ENCODE data around the gene APOBEC2. TPM values are rescaled to one million over a fixed set of nuclear protein-coding genes. Genes with fewer than 3 reads are reported as not detected.
A peak's percentile ranks its signal among the peaks of the same experiment; 100 is the strongest.

APOBEC2 gene
- total RNA-seq, 2 experiments from 2014 or later, result not detected

DNA sequence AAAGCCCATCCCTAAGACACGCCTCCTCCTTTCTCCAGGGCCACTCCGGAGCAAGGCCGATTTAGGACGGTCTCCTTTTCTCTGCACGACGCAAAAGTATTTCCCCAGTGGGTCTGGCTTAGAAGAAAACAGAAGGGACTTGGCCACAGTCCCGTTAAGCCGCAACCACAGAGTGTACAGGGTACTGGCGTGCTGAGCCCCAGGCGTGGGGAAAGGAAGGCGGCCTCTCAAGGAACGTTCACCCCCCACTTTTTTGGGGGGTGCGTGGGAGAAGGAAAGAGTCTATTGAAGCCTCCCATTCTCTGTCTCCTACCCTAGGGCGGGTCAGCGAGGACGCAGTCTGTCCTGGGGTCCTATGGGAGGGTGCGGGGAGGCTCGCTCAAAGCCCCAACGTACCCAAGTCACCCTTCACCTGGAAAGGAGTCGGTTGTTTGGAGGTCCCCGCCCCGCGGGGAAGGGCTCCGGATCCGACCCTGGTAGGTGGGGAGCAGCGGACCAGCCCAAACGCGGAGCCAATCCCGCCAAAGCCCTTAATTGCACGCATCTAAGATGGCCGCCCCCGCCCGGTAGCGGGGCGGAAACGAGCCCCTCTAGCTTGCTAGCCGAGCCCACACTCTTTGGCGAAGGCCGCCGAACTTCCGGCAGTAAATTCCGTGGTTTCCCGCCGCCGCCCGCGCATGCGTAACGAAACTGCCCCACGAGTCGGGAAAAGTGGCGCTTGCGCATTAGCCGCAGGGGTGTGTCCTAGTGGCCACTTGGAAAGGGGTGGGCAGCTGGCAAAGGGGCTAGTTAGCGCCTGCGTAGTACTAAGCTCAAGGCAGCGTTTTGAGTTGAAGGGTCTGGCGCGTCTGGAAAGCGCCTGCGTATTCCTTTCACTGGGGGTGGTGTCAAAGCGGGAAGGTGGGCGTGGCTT is 19.2 kb downstream of the APOBEC2 start, which contains the start of gene OARD1:
Gene OARD1 (minus strand): TSS at position 434 of the 913 bp plus-strand sequence. CDS start 722 bp downstream, outside the sequence.
- H3K9me3 Mint-ChIP-seq (ENCODE audit: low read depth), result no peaks in the 10 kb centered on the region
- CTCF ChIA-PET, result interaction anchor here (0.7 to 4.0 kb wide), 14 partner anchors 9 to 247 kb away, joined by 3 to 16 read pairs (median 4); no protein-coding TSS in a partner anchor
- H3K27me3 Mint-ChIP-seq, result no peaks in the 10 kb centered on the region
- H3K4me1 Mint-ChIP-seq, result peaks cover 64% of the 10 kb centered on the region
- peak within 1 kb of the TSS; percentile 99 for H3K27ac Mint-ChIP-seq
- peak; percentile 100 for DNase-seq
- peak; percentile 74 for ATAC-seq
- peaks cover 32% of the 10 kb centered on the region for H3K36me3 Mint-ChIP-seq
- H3K4me3 Mint-ChIP-seq, result peak within 1 kb of the TSS; percentile 96

DNA sequence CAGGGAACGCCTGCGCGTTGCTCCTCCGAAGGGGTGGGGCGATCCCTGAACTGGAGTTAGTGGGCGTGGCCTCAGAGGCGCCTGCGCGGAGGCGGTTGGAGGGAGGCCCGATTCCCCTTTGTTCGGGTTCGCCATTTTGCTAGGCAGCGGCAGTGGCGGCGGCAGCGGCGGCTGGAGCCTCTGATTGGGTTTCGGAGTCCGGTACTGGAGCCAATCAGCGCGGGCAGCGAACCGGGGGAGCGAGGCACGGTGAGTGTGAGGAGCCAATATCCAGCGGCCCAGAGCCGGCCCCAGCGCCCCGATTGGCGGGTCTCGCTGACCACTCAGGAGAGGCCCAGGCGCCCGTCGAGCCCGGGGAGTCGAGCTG is 19.8 kb downstream of the APOBEC2 start, which contains the start of gene NFYA:
Gene NFYA (plus strand): TSS at position 139 of the 367 bp plus-strand sequence. CDS start 6,116 bp downstream, outside the sequence.
- ATAC-seq (peak; percentile 79), DNase-seq (no peak)
- Mint-ChIP-seq H3K27ac (peak within 1 kb of the TSS; percentile 99), H3K4me3 (peak within 1 kb of the TSS; percentile 96), H3K36me3 (peaks cover 27% of the 10 kb centered on the region), H3K27me3 (no peaks in the 10 kb centered on the region), H3K4me1 (peaks cover 61% of the 10 kb centered on the region), H3K9me3 (ENCODE audit: low read depth) (no peaks in the 10 kb centered on the region)
- CTCF ChIA-PET, result interaction anchor here (0.7 to 2.3 kb wide), 11 partner anchors 9 to 247 kb away, joined by 3 to 11 read pairs (median 3); no protein-coding TSS in a partner anchor

DNA sequence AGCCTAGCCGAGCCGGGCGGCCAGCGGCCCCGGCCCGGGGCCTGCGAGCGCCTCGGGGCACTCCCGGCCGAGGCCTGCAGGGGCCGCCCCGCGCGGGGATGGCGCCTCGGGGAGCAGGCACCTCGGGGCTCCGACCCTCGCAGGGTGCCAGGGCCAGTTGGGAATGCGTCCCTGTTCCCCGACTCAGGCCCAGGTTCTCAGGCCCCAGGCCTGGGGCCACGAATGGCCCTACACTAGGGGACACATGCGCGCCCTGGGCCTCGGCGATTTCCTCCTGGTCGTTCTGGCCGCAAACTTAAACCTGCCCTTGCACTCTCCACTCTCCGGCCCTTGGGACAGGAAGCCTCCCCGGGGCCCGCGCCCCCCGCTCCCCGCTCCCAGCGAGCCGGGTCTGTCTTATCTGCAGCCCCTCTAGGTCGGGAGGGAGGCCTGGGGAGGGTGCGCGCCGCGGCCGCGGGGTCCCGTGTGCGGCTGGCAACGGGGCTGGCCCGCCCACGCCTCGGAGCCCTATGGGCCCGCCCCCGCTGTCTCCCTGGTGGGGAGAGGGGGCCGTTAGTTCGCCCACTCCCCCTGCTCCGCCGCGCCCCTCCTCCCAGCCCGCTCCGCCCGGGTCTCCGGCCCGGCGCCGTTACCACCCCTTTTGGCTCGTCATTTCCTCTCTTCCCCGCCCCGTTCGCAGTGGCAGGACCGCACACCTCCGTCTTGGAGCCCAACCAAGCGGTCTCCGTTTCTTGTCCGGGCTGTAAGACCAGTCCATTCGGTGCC is 20.4 kb downstream of the APOBEC2 start:
- Mint-ChIP-seq H3K36me3 (peaks cover 25% of the 10 kb centered on the region), H3K4me1 (peaks cover 58% of the 10 kb centered on the region), H3K4me3 (peak overlapping the region; percentile 96), H3K9me3 (ENCODE audit: low read depth) (no peaks in the 10 kb centered on the region), H3K27me3 (no peaks in the 10 kb centered on the region), H3K27ac (peak overlapping the region; percentile 99)
- CTCF ChIA-PET, result interaction anchor here (1.0 to 2.3 kb wide), 9 partner anchors 9 to 246 kb away, joined by 3 to 11 read pairs (median 3); no protein-coding TSS in a partner anchor
- peak; percentile 11 for ATAC-seq
- DNase-seq, result peak; percentile 91

DNA sequence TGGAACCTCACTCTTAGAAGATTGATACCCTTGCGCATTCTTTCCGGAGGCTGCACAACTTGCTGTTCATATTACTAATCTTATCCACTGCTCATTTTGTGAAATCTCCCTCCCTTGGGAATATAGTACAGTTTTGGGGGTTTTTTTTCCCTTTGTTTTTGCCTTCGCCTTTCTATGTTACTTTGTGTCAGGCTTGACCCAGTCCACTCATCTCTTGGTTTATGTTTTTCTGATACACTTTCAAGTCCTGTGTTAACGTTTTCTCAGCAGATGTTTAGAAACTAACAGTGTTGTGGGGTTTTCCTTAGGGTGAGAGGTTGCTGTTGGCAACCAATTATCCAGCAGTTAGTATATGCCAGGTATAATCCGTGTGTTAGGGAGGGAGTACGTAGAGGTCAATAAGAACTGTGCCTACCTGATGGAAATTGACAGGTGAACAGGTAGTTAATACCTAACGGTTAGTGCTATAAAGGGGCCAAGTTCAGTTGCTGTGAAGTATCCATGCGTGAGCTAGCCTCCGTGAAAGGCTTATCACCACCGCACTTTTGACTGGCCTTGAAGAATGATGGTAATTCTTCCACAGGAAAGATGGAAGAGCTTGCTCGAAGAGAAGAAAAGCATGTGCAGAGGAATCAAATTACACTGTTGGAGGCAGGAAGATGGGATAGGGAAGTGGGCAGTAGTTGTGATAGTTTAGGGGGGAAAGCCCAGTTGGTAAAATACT is 21.1 kb downstream of the APOBEC2 start:
- DNase-seq, result no peak
- no peaks in the 10 kb centered on the region for H3K9me3 Mint-ChIP-seq (ENCODE audit: low read depth)
- CTCF ChIA-PET, result interaction anchor here (0.9 to 2.3 kb wide), 3 partner anchors 46 to 114 kb away, joined by 3 to 12 read pairs (median 3); no protein-coding TSS in a partner anchor
- no peaks in the 10 kb centered on the region for H3K27me3 Mint-ChIP-seq
- peak overlapping the region; percentile 96 for H3K4me3 Mint-ChIP-seq
- H3K27ac Mint-ChIP-seq, result peak overlapping the region; percentile 99
- ATAC-seq, result no peak
- peaks cover 58% of the 10 kb centered on the region for H3K4me1 Mint-ChIP-seq
- H3K36me3 Mint-ChIP-seq, result peaks cover 28% of the 10 kb centered on the region

DNA sequence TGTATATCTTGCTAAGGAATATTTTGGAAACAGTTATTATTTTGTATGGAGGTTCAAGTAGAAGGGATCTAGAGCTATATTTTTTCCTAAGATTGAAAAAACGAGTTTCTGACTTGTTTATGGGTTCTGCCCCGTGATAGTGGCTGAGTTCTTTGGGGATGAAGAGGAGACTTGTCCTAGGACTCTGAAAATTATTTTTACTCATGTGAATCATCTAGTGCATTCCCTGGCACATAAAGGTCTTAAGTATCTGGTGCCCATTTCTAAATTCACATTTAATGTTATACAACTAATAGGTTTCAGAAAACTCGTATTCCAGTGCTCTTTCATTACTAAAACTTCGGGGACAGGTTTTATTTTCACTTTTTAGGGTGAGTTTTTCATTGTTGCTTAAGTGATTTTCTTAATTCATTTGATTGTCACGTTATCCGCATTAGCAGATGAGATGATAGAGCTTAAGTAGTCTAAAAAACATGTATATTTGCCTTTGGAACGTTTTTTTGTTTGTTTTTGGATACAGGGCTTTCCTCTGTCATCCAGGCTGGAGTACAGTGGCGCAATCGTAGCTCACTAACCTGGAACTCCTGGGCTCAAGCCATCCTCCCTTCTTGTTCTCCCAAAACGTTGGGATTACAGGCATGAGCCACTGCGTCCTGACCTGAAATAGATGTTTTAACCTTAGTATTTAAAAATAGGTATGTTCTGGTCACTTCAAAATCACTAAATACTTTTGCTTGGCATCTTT is 21.9 kb downstream of the APOBEC2 start:
- H3K4me1 Mint-ChIP-seq, result peaks cover 54% of the 10 kb centered on the region
- H3K36me3 Mint-ChIP-seq, result peaks cover 27% of the 10 kb centered on the region
- CTCF ChIA-PET, result interaction anchor here (0.9 to 2.3 kb wide), 3 partner anchors 47 to 113 kb away, joined by 3 to 12 read pairs (median 3); no protein-coding TSS in a partner anchor
- no peaks in the 10 kb centered on the region for H3K27me3 Mint-ChIP-seq
- H3K27ac Mint-ChIP-seq, result peak overlapping the region; percentile 99
- ATAC-seq, result no peak
- no peak for DNase-seq
- peak overlapping the region; percentile 96 for H3K4me3 Mint-ChIP-seq
- no peaks in the 10 kb centered on the region for H3K9me3 Mint-ChIP-seq (ENCODE audit: low read depth)

DNA sequence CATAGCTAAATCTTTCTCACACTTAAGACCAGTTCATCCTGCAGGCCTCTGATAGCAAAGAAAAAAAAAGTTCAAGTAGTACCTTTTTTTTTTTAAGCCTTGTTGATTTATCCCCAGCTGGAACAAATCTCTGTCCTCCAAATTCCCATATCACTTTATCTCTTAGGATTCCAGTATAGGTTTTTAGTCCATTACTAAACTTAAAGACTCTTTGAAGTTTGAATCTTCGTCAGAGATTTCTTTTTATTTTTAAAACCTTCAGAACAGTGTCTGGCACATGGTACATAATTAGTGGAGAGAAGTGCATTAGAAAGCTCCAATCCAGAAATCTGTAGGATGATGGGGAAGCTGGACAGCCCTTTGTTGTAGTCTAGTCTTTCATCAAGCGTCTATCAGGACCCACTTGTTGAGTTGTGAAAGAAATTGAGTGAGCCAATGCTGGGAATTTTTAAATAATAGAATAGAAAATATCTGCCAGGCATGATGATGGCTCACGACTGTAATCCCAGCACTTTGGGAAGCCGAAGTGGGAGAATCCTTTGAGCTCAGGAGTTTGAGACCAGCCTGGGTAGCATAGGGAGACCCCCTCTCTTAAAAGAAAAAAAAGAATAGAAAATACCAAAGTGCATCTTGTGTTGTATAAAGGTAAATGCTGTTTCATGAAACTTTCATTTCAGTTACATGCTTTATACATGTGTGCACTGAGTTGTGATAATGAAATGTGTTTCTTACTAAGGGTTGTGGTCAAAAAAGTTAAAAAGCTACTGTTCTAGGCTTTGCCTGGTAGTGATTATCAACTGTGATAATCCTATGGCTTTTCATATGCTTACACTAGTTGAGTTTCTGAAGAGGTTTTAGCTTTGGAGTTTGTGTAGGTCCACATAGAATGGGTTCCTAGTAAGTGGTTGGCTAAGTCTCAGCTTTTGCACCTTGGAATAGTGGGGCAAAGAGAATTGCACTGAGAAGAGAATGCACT is 22.9 kb downstream of the APOBEC2 start:
- Mint-ChIP-seq H3K4me3 (peak overlapping the region; percentile 96), H3K27ac (peak overlapping the region; percentile 65), H3K9me3 (ENCODE audit: low read depth) (no peaks in the 10 kb centered on the region), H3K36me3 (peaks cover 29% of the 10 kb centered on the region), H3K4me1 (peaks cover 56% of the 10 kb centered on the region), H3K27me3 (no peaks in the 10 kb centered on the region)
- DNase-seq, result no peak
- CTCF ChIA-PET, result interaction anchor here (1.0 to 2.3 kb wide), 3 partner anchors 48 to 116 kb away, joined by 3 to 12 read pairs (median 9); no protein-coding TSS in a partner anchor
- no peak for ATAC-seq

DNA sequence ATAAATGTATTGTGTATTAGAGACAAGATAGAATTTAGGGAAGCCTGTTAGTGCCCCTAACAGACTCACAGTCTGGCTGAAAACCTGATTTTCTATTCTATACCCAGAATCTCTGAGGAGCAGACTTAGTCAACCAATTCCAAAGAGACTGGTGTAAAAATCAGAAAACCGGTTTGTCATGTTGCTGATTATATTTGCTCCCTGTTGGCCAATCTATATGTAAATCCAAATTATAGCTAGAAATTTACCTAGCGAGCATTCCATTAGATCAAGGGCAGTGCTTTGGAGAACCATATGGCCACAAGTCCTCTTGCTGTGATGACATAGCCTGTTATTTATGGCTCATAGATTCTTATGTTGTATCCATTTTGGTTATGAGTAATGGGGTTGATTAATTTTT is 24.5 kb downstream of the APOBEC2 start:
- DNase-seq (no peak), ATAC-seq (no peak)
- no peak overlapping the region for H3K4me3 Mint-ChIP-seq
- CTCF ChIA-PET, result no interaction called here
- H3K27ac Mint-ChIP-seq, result no peak overlapping the region
- H3K4me1 Mint-ChIP-seq, result peaks cover 65% of the 10 kb centered on the region
- peaks cover 40% of the 10 kb centered on the region for H3K36me3 Mint-ChIP-seq
- no peaks in the 10 kb centered on the region for H3K27me3 Mint-ChIP-seq
- no peaks in the 10 kb centered on the region for H3K9me3 Mint-ChIP-seq (ENCODE audit: low read depth)

DNA sequence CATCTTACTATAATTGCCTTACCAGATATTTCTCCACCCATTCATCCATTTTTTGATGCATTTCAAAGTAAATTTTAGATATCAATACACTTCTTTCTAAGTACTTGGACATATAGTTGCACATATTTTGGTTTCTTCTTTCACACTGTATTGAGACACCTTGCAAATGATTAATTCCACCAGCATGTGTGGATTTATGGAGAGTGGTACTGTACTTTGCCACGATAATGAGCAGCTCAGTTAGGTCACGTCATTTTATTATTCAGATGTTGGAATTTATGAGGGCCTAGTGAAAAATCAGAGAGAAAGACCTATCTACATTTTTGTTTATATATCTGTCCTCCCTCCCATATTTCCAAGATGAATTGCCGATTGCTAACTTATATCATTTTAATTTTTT is 25.1 kb downstream of the APOBEC2 start:
- no peak for DNase-seq
- no peak overlapping the region for H3K4me3 Mint-ChIP-seq
- no peak overlapping the region for H3K27ac Mint-ChIP-seq
- no peaks in the 10 kb centered on the region for H3K9me3 Mint-ChIP-seq (ENCODE audit: low read depth)
- no peaks in the 10 kb centered on the region for H3K27me3 Mint-ChIP-seq
- H3K36me3 Mint-ChIP-seq, result peaks cover 45% of the 10 kb centered on the region
- peaks cover 68% of the 10 kb centered on the region for H3K4me1 Mint-ChIP-seq
- CTCF ChIA-PET, result no interaction called here
- no peak for ATAC-seq

DNA sequence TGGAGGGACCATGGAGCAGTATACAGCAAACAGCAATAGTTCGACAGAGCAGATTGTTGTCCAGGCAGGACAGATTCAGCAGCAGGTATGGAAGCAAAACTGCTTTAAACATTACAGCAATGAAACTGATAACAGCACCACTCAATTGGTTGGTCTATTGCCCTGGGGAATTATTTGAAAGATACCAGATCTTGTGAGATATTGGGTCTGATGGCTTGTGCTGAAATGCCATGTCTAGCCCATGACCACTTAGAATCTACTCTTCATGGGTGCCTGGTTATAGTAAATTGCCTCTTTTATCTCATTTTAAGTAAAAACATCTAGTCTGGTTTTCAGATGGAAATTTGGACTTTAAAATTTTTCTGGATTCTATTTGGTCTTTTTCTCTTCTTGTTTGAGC is 26.1 kb downstream of the APOBEC2 start:
- no peaks in the 10 kb centered on the region for H3K27me3 Mint-ChIP-seq
- peaks cover 53% of the 10 kb centered on the region for H3K36me3 Mint-ChIP-seq
- H3K27ac Mint-ChIP-seq, result no peak overlapping the region
- no peak for DNase-seq
- CTCF ChIA-PET, result interaction anchor here (1.9 kb wide), 1 partner anchor 103 kb away, joined by 6 read pairs; no protein-coding TSS in a partner anchor
- H3K9me3 Mint-ChIP-seq (ENCODE audit: low read depth), result no peaks in the 10 kb centered on the region
- no peak for ATAC-seq
- no peak overlapping the region for H3K4me3 Mint-ChIP-seq
- peaks cover 69% of the 10 kb centered on the region for H3K4me1 Mint-ChIP-seq

DNA sequence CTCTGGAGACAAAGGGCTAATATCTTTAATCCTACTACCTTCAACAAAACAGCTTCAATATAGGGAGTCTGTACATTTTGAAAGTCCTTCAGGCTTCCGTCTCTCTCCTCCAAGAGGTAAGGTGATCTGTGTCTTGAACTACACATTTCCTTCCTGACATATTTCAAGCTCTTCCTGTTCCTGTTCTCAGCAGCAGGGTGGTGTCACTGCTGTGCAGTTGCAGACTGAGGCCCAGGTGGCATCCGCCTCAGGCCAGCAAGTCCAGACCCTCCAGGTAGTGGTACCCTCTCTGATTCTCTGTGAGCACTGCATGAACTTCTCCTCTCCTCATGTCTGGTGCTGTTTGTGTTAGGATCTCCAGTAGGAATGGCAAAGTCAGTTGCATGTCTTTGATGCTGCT is 27.6 kb downstream of the APOBEC2 start:
- H3K27ac Mint-ChIP-seq, result peak overlapping the region; percentile 80
- ATAC-seq (peak; percentile 89), DNase-seq (peak; percentile 61)
- H3K36me3 Mint-ChIP-seq, result peaks cover 56% of the 10 kb centered on the region
- H3K4me3 Mint-ChIP-seq, result peak overlapping the region; percentile 67
- peaks cover 55% of the 10 kb centered on the region for H3K4me1 Mint-ChIP-seq
- no peaks in the 10 kb centered on the region for H3K9me3 Mint-ChIP-seq (ENCODE audit: low read depth)
- CTCF ChIA-PET, result interaction anchor here (1.0 to 1.9 kb wide), 4 partner anchors 10 to 102 kb away, joined by 3 to 6 read pairs (median 3); no protein-coding TSS in a partner anchor
- no peaks in the 10 kb centered on the region for H3K27me3 Mint-ChIP-seq

DNA sequence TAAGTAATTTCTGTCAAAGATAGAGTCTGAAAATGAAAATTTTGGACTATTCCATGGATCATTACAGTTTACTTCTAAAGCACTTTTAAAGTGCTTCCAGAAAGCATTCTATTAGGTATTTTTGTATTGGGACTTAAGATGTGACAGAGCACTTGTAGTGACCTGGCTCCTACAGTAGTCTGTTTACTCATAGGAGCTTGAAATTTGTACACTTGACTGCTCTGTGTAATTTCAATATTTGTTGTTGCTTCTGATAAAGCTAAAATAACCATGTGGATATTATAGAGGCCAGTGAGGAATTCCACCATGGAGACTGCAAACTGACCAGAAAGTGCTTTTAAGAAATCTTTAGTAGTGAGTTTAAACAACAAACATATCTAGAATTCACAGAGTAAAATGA is 30.1 kb downstream of the APOBEC2 start:
- ATAC-seq (no peak), DNase-seq (no peak)
- H3K36me3 Mint-ChIP-seq, result peaks cover 58% of the 10 kb centered on the region
- H3K9me3 Mint-ChIP-seq (ENCODE audit: low read depth), result no peaks in the 10 kb centered on the region
- no peak overlapping the region for H3K27ac Mint-ChIP-seq
- no peaks in the 10 kb centered on the region for H3K27me3 Mint-ChIP-seq
- CTCF ChIA-PET, result no interaction called here
- H3K4me3 Mint-ChIP-seq, result no peak overlapping the region
- H3K4me1 Mint-ChIP-seq, result peaks cover 40% of the 10 kb centered on the region
